Measurements from ENCODE around the gene SMIM24.
"Not testable (repeated sequence)": the region's sequence is repeated elsewhere in the genome, so short reads cannot be mapped to it uniquely, and the experiment has no call there.

SMIM24 gene

GRCh38 chr19:3480383-3481091, at the start of gene SMIM24:
Gene SMIM24 (minus strand): TSS chr19:3480525. CDS start chr19:3480463, 62 bp downstream.
- DNase-seq (ENCODE audit: low read depth), result no peak
- no peak within 1 kb of the TSS for H3K4me3 ChIP-seq (replicated peaks; ENCODE audit: low read depth, low read length)
- TF ChIP-seq, protein P1, sequence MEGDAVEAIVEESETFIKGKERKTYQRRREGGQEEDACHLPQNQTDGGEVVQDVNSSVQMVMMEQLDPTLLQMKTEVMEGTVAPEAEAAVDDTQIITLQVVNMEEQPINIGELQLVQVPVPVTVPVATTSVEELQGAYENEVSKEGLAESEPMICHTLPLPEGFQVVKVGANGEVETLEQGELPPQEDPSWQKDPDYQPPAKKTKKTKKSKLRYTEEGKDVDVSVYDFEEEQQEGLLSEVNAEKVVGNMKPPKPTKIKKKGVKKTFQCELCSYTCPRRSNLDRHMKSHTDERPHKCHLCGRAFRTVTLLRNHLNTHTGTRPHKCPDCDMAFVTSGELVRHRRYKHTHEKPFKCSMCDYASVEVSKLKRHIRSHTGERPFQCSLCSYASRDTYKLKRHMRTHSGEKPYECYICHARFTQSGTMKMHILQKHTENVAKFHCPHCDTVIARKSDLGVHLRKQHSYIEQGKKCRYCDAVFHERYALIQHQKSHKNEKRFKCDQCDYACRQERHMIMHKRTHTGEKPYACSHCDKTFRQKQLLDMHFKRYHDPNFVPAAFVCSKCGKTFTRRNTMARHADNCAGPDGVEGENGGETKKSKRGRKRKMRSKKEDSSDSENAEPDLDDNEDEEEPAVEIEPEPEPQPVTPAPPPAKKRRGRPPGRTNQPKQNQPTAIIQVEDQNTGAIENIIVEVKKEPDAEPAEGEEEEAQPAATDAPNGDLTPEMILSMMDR (IDR thresholded peaks at IDR 0.05; ENCODE audit: low read length, missing control alignments), result no peak

- not testable (repeated sequence) for H3K4me3 ChIP-seq (replicated peaks; ENCODE audit: low read depth, low read length); DNase-seq (ENCODE audit: low read depth)
Measured at GRCh38 chr19:3529299-3529698, 49.0 kb upstream of the SMIM24 start.

DNA sequence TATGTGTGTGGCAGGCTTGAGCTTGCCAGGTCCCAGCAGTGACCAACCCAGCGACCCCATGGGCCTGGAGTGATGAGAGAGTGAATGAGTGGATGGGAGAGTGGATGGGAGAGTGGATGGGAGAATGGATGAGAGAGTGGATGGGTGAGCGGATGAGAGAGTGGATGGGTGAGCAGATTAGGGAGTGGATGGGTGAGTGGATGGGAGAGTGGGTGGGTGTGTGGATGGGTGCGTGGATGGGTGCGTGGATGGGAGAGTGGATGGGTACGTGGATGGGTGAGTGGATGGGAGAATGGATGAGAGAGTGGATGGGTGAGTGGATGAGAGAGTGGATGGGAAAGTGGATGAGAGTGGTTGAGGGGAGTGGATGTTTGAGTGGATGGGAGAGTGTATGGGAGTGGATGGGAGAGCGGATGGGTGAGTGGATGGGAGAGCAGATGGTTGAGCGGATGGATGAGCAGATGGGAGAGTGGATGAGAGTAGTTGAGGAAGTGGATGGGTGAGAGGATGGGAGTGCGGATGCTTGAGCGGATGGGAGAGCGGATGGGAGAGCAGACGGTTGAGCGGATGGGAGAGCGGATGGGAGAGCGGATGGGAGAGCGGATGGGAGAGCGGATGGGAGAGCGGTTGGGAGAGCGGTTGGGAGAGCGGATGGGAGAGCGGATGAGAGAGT, 48.4 kb upstream of the SMIM24 start:
- no peak for DNase-seq (ENCODE audit: low read depth)
- H3K4me3 ChIP-seq (replicated peaks; ENCODE audit: low read depth, low read length), result no peak overlapping the region
- TF ChIP-seq, protein P1 (IDR thresholded peaks at IDR 0.05; ENCODE audit: low read length, missing control alignments), result no peak

GRCh38 chr19:3528080-3528479, 47.8 kb upstream of the SMIM24 start:
- no peak overlapping the region for H3K4me3 ChIP-seq (replicated peaks; ENCODE audit: low read depth, low read length)
- no peak for DNase-seq (ENCODE audit: low read depth)
- TF ChIP-seq, protein P1 (IDR thresholded peaks at IDR 0.05; ENCODE audit: low read length, missing control alignments), result no peak

- TF ChIP-seq, protein P1 (IDR thresholded peaks at IDR 0.05; ENCODE audit: low read length, missing control alignments), result no peak
- no peak overlapping the region for H3K4me3 ChIP-seq (replicated peaks; ENCODE audit: low read depth, low read length)
- no peak for DNase-seq (ENCODE audit: low read depth)
Measured at GRCh38 chr19:3527238-3527910, 47.0 kb upstream of the SMIM24 start.

DNA sequence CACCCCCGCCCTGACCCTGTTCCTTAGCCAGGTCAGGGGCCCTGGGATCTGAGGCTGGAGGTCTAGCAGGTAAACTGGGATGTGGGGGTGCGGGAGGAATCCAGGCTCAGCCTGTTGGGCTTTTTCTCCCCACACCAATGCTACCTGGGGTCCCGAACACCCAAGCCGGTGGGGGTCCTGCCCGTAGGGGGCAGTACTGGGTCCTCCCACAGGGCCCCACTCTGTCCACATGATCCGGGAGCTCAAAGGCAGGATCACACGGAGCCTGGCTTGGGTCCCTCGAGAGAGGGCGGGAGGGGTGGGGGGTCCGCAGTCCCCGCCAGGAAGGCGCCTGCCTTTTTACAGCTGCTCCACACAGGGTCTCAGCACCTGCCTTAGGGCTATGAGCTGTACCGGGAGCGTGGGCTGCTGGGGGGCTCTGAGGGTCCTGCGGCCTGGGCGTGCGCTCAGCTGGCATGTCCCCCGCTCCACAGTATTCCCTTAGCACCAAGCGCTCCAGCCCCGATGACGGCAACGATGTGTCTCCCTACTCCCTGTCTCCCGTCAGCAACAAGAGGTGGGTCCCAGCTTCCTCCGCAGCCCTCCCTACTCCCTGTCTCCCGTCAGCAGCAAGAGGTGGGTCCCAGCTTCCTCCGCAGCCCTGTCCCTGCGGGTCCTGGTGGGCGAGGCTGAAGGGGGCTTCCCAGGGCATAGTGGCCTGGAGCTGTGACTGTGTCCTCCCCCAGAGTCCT, 46.3 kb upstream of the SMIM24 start:
- no peak for DNase-seq (ENCODE audit: low read depth)
- no peak overlapping the region for H3K4me3 ChIP-seq (replicated peaks; ENCODE audit: low read depth, low read length)
- TF ChIP-seq, protein P1 (IDR thresholded peaks at IDR 0.05; ENCODE audit: low read length, missing control alignments), result no peak

All from fibroblast of pulmonary artery (primary cell).